ENCODE results near the gene GPRC6A. TPM values are rescaled to one million over a fixed set of nuclear protein-coding genes. Genes with fewer than 3 reads are reported as not detected.

The GPRC6A gene
- polyA plus RNA-seq (2013): 0.01 and 0.03 TPM in 2 replicates

- H2BK12ac ChIP-seq (ENCODE audit: low read length): no peak within 1 kb of the TSS
- no peak within 1 kb of the TSS for H2BK120ac ChIP-seq (ENCODE audit: insufficient read depth, low read length, poor library complexity)
- no peak within 1 kb of the TSS for H3K4me3 ChIP-seq (ENCODE audit: low read depth, low read length)
- H4K8ac ChIP-seq (ENCODE audit: low read depth, low read length): no peak within 1 kb of the TSS
- H3K79me2 ChIP-seq (ENCODE audit: control insufficient read depth, insufficient read depth, low read length, poor library complexity): no peaks in the 10 kb centered on the region
- no peaks in the 10 kb centered on the region for H3K79me1 ChIP-seq (ENCODE audit: low read length)
- H3K27ac ChIP-seq (ENCODE audit: low read depth, low read length): no peak within 1 kb of the TSS
- no peak within 1 kb of the TSS for H2AK5ac ChIP-seq (ENCODE audit: low read length)
- no peaks in the 10 kb centered on the region for H3K9me3 ChIP-seq (ENCODE audit: insufficient read depth, low read depth, low read length)
- no peak within 1 kb of the TSS for H2BK5ac ChIP-seq (ENCODE audit: low read depth, low read length, poor library complexity)
- no peaks in the 10 kb centered on the region for H3K27me3 ChIP-seq (ENCODE audit: insufficient read depth, low read length)
- whole genome bisulfite sequencing (ENCODE audit: extremely low coverage, insufficient coverage, insufficient read length): no CpG with 5 or more reads among the region's 2 CpGs
- no peak within 1 kb of the TSS for H3K14ac ChIP-seq (ENCODE audit: low read length)
- H3K36me3 ChIP-seq (ENCODE audit: control insufficient read depth in 1 of 2, insufficient read depth in 2 of 2, low read length in 2 of 2): no peaks in the 10 kb centered on the region
- DNase-seq: no peak
- H3K23ac ChIP-seq (ENCODE audit: low read length): no peak within 1 kb of the TSS
- H3K9ac ChIP-seq (ENCODE audit: low read length): no peak within 1 kb of the TSS
- H3K4me2 ChIP-seq (ENCODE audit: low read length): no peak within 1 kb of the TSS
- H2AFZ ChIP-seq (ENCODE audit: insufficient read depth, low read length, poor library complexity): no peak within 1 kb of the TSS
- H4K12ac ChIP-seq (ENCODE audit: low read depth, low read length): no peak within 1 kb of the TSS
- no peak within 1 kb of the TSS for H4K91ac ChIP-seq (ENCODE audit: low read depth, low read length)
- no peak within 1 kb of the TSS for H3K18ac ChIP-seq (ENCODE audit: low read length)
- no peaks in the 10 kb centered on the region for H3K4me1 ChIP-seq (ENCODE audit: control insufficient read depth in 1 of 2, insufficient read depth in 2 of 2, low read length in 2 of 2)
- H3K4ac ChIP-seq (ENCODE audit: low read depth, low read length): no peak within 1 kb of the TSS
These were observed at the start of gene GPRC6A for GRCh38 chr6:116828983-116829382. TSS of gene GPRC6A (minus strand) at chr6:116829083. CDS start at chr6:116829013, 70 bp downstream.

DNA sequence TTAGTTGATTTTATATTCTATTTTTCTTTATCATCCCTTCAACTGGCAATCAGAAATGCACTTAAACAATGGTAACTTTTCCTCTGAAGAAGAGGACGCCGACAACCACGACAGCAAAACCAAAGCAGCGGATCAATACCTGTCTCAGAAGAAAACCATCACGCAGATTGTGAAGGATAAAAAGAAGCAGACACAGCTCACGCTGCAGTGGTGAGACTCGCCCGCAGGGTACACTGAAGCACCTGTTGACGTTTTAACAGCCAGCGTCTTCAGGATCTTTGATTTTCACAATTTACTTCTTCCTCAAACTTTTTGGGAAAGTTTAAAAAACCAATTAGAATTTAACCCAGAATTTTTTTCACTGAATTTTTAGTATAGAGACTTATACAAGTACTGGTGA is 48.9 kb upstream of the GPRC6A start:
- no CpG with 5 or more reads among the region's 10 CpGs for WGBS (ENCODE audit: extremely low coverage, insufficient coverage, insufficient read length)
- Histone ChIP-seq H3K4ac (ENCODE audit: low read depth, low read length) (no peak overlapping the region), H3K9ac (ENCODE audit: low read length) (no peak overlapping the region), H2AK5ac (ENCODE audit: low read length) (no peak overlapping the region), H3K79me2 (ENCODE audit: control insufficient read depth, insufficient read depth, low read length, poor library complexity) (no peaks in the 10 kb centered on the region), H2BK120ac (ENCODE audit: insufficient read depth, low read length, poor library complexity) (no peak overlapping the region), H4K91ac (ENCODE audit: low read depth, low read length) (no peak overlapping the region), H2BK5ac (ENCODE audit: low read depth, low read length, poor library complexity) (no peak overlapping the region), H3K18ac (ENCODE audit: low read length) (no peak overlapping the region), H3K4me1 (ENCODE audit: control insufficient read depth in 1 of 2, insufficient read depth in 2 of 2, low read length in 2 of 2) (peaks cover 3 to 4% of the 10 kb centered on the region in 2 experiments), H2AFZ (ENCODE audit: insufficient read depth, low read length, poor library complexity) (no peak overlapping the region), H3K4me3 (ENCODE audit: low read depth, low read length) (no peak overlapping the region), H4K8ac (ENCODE audit: low read depth, low read length) (no peak overlapping the region), H3K4me2 (ENCODE audit: low read length) (no peak overlapping the region), H3K27ac (ENCODE audit: low read depth, low read length) (no peak overlapping the region), H3K36me3 (ENCODE audit: control insufficient read depth in 1 of 2, insufficient read depth in 2 of 2, low read length in 2 of 2) (no peaks in the 10 kb centered on the region), H3K79me1 (ENCODE audit: low read length) (no peaks in the 10 kb centered on the region), H3K27me3 (ENCODE audit: insufficient read depth, low read length) (peaks cover 21% of the 10 kb centered on the region), H3K14ac (ENCODE audit: low read length) (no peak overlapping the region), H3K23ac (ENCODE audit: low read length) (no peak overlapping the region), H3K9me3 (ENCODE audit: insufficient read depth, low read depth, low read length) (peaks cover 2% of the 10 kb centered on the region), H2BK12ac (ENCODE audit: low read length) (no peak overlapping the region), H4K12ac (ENCODE audit: low read depth, low read length) (no peak overlapping the region)
- DNase-seq: no peak

DNA sequence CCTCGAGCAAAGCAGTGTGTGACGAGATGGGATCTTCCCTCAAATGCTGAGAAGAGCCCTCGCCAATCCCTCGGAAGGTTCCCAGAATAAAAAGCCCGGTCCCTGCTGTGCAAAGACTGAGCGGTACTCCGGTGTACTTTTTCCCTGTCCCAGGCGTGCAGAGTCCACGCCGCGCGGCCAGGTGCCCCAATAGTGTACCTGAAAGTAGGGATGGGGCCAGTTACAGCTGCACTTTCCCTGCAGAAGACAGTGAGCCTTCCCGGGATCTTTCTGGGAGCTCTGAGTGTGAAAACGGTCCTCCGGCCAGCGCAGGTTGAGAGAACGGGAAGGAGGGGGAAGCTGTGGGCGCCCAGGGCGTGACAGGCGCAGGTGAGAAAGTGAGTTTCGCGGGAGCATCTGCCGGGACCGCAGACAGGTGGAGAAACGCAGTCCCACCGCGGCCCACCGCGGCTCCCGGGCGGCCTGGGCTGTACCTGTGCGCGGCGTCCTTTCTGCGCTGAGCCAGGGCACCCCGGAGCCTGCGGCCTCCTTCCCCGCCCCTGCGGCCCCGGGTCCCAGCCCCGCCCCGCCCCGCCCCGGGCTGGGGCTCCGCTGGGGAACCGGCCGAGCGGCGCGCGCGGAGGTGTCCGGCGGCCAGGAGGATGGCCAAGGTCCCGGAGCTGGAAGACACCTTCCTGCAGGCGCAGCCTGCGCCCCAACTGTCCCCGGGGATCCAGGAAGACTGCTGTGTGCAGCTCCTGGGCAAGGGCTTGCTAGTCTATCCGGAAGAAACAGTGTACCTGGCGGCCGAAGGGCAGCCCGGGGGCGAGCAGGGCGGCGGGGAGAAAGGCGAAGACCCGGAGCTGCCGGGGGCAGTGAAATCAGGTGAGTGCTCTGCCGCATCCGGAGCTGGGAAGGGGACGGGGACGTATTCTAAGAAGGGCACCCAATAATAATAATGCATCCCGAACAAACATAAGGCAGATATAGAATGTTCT is 48.0 kb upstream of the GPRC6A start, which contains the start of gene RFX6:
TSS of gene RFX6 (plus strand) at position 608 of the 977 bp plus-strand sequence. CDS start at position 642, 34 bp downstream.
- no peak within 1 kb of the TSS for H3K23ac ChIP-seq (ENCODE audit: low read length)
- peak within 1 kb of the TSS; percentile 90 for H3K4me2 ChIP-seq (ENCODE audit: low read length)
- no peak within 1 kb of the TSS for H3K4ac ChIP-seq (ENCODE audit: low read depth, low read length)
- H3K4me1 ChIP-seq (ENCODE audit: control insufficient read depth in 1 of 2, insufficient read depth in 2 of 2, low read length in 2 of 2): peaks cover 3 to 4% of the 10 kb centered on the region in 2 experiments
- no peak within 1 kb of the TSS for H3K14ac ChIP-seq (ENCODE audit: low read length)
- H4K91ac ChIP-seq (ENCODE audit: low read depth, low read length): no peak within 1 kb of the TSS
- H3K9ac ChIP-seq (ENCODE audit: low read length): no peak within 1 kb of the TSS
- H4K12ac ChIP-seq (ENCODE audit: low read depth, low read length): no peak within 1 kb of the TSS
- no peak within 1 kb of the TSS for H2AK5ac ChIP-seq (ENCODE audit: low read length)
- H2BK5ac ChIP-seq (ENCODE audit: low read depth, low read length, poor library complexity): no peak within 1 kb of the TSS
- H2BK120ac ChIP-seq (ENCODE audit: insufficient read depth, low read length, poor library complexity): no peak within 1 kb of the TSS
- WGBS (ENCODE audit: extremely low coverage, insufficient coverage, insufficient read length): no CpG with 5 or more reads among the region's 73 CpGs
- peaks cover 21% of the 10 kb centered on the region for H3K27me3 ChIP-seq (ENCODE audit: insufficient read depth, low read length)
- no peaks in the 10 kb centered on the region for H3K79me2 ChIP-seq (ENCODE audit: control insufficient read depth, insufficient read depth, low read length, poor library complexity)
- DNase-seq: peak in 1 of 2 donors; percentile 4
- no peaks in the 10 kb centered on the region for H3K79me1 ChIP-seq (ENCODE audit: low read length)
- H3K18ac ChIP-seq (ENCODE audit: low read length): no peak within 1 kb of the TSS
- no peak within 1 kb of the TSS for H3K27ac ChIP-seq (ENCODE audit: low read depth, low read length)
- H3K9me3 ChIP-seq (ENCODE audit: insufficient read depth, low read depth, low read length): peaks cover 2% of the 10 kb centered on the region
- H4K8ac ChIP-seq (ENCODE audit: low read depth, low read length): no peak within 1 kb of the TSS
- no peak within 1 kb of the TSS for H2BK12ac ChIP-seq (ENCODE audit: low read length)
- H3K36me3 ChIP-seq (ENCODE audit: control insufficient read depth in 1 of 2, insufficient read depth in 2 of 2, low read length in 2 of 2): no peaks in the 10 kb centered on the region
- H3K4me3 ChIP-seq (ENCODE audit: low read depth, low read length): peak within 1 kb of the TSS; percentile 34
- peak within 1 kb of the TSS; percentile 70 for H2AFZ ChIP-seq (ENCODE audit: insufficient read depth, low read length, poor library complexity)

GRCh38 chr6:116876107-116876506 is 47.2 kb upstream of the GPRC6A start:
- no peak for DNase-seq
- Histone ChIP-seq H3K9ac (ENCODE audit: low read length) (no peak overlapping the region), H3K18ac (ENCODE audit: low read length) (no peak overlapping the region), H3K9me3 (ENCODE audit: insufficient read depth, low read depth, low read length) (peaks cover 2% of the 10 kb centered on the region), H4K91ac (ENCODE audit: low read depth, low read length) (no peak overlapping the region), H3K79me1 (ENCODE audit: low read length) (no peaks in the 10 kb centered on the region), H3K4ac (ENCODE audit: low read depth, low read length) (no peak overlapping the region), H3K4me2 (ENCODE audit: low read length) (no peak overlapping the region), H3K4me3 (ENCODE audit: low read depth, low read length) (no peak overlapping the region), H2BK5ac (ENCODE audit: low read depth, low read length, poor library complexity) (no peak overlapping the region), H2AK5ac (ENCODE audit: low read length) (no peak overlapping the region), H3K36me3 (ENCODE audit: control insufficient read depth in 1 of 2, insufficient read depth in 2 of 2, low read length in 2 of 2) (no peaks in the 10 kb centered on the region), H3K79me2 (ENCODE audit: control insufficient read depth, insufficient read depth, low read length, poor library complexity) (no peaks in the 10 kb centered on the region), H2AFZ (ENCODE audit: insufficient read depth, low read length, poor library complexity) (no peak overlapping the region), H3K27me3 (ENCODE audit: insufficient read depth, low read length) (peaks cover 21% of the 10 kb centered on the region), H3K27ac (ENCODE audit: low read depth, low read length) (no peak overlapping the region), H4K12ac (ENCODE audit: low read depth, low read length) (no peak overlapping the region), H3K23ac (ENCODE audit: low read length) (no peak overlapping the region), H3K4me1 (ENCODE audit: control insufficient read depth in 1 of 2, insufficient read depth in 2 of 2, low read length in 2 of 2) (peaks cover 3 to 4% of the 10 kb centered on the region in 2 experiments), H4K8ac (ENCODE audit: low read depth, low read length) (no peak overlapping the region), H3K14ac (ENCODE audit: low read length) (no peak overlapping the region), H2BK12ac (ENCODE audit: low read length) (no peak overlapping the region), H2BK120ac (ENCODE audit: insufficient read depth, low read length, poor library complexity) (no peak overlapping the region)
- no CpG with 5 or more reads among the region's 8 CpGs for WGBS (ENCODE audit: extremely low coverage, insufficient coverage, insufficient read length)
